Measurements from ENCODE around the gene ANKRD13A. TPM values are rescaled to one million over a fixed set of nuclear protein-coding genes. Genes with fewer than 3 reads are reported as not detected.

Gene ANKRD13A
- total and polyA plus RNA-seq, 2 of the 8 experiments (the other 6 are each of a cell fraction or from before 2014, with no cell fraction given), result 16.8 to 21.4 TPM

DNA sequence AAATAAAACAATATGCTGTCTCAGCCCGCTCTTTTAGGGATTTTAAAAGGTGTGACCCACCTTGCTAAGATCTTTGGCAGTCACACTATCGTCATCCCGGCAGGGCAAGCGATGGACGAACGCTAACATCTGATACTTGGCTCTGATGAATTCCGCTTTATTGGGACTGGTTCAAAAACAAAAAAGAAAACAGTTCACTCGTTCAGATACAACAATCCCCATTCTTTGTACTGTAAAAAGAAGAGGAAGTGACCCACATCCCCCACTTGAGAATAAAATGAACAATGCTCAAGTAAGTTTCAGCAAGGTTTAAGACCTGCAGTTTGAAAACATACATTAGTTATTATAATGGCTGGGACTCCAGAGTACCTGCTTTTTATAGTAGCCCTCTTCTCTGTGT, 10.3 kb upstream of the ANKRD13A start:
- no peak overlapping the region for H2AK5ac ChIP-seq (ENCODE audit: low read depth, low read length)
- H2BK5ac ChIP-seq (ENCODE audit: low read depth, low read length), result no peak overlapping the region
- H2BK15ac ChIP-seq (ENCODE audit: low read length), result no peak overlapping the region
- H3K23me2 ChIP-seq (ENCODE audit: low read depth, low read length), result no peaks in the 10 kb centered on the region
- no peak overlapping the region for H3K14ac ChIP-seq (ENCODE audit: insufficient read length)
- H3K23ac ChIP-seq (ENCODE audit: insufficient read length), result no peak overlapping the region
- no peak overlapping the region for H3K18ac ChIP-seq (ENCODE audit: extremely low read depth, low read length)
- H2BK120ac ChIP-seq (replicated peaks; ENCODE audit: low read depth, low read length), result no peak overlapping the region
- no peak overlapping the region for H2AFZ ChIP-seq (ENCODE audit: low read length)
- H4K5ac ChIP-seq (ENCODE audit: insufficient read length, low read depth, low read length), result no peak overlapping the region
- TF ChIP-seq SP1 (IDR thresholded peaks at IDR 0.05; ENCODE audit: low read depth, low read length), result no peak
- no peak for TF ChIP-seq KDM1A (IDR thresholded peaks at IDR 0.05; ENCODE audit: borderline replicate concordance, low read length)
- TF ChIP-seq TBP (IDR thresholded peaks at IDR 0.05; ENCODE audit: low read depth, low read length), result no peak
- no peak for TF ChIP-seq BCL11A (IDR thresholded peaks at IDR 0.05; ENCODE audit: low read depth in 2 of 2, low read length in 2 of 2)
- FAIRE-seq (no peak), DNase-seq (ENCODE audit: low read depth in 1 of 2, low spot score in 2 of 2) (no peak)
- H4K20me1 ChIP-seq (replicated peaks in 1 of 2; ENCODE audit: control insufficient read depth in 1 of 2, insufficient read depth in 2 of 2, low read length in 2 of 2), result peaks cover 0 to 1% of the 10 kb centered on the region in 2 experiments
- no peaks in the 10 kb centered on the region; the same call in 1 of the 2 replicates for H3K79me1 ChIP-seq (ENCODE audit: low read depth, low read length)
- ChIA-PET POLR2A (ENCODE audit: partially characterized antibody) (no interaction called here), CTCF (ENCODE audit: partially characterized antibody) (no interaction called here)
- WGBS, 2 experiments (ENCODE audit: extremely low coverage in 1 of 2, insufficient coverage in 1 of 2, insufficient read length in 1 of 2, insufficient replicate concordance in 2 of 2, low coverage in 1 of 2, low lambda C conversion rate in 2 of 2, missing lambda C conversion rate in 1 of 2), result 89% methylated on average over 8 of the region's 8 CpGs; no CpG with 5 or more reads in 1 of the 2 experiments
- H3K9ac ChIP-seq (replicated peaks in 1 of 4; ENCODE audit: extremely low read depth in 1 of 4, low read depth in 3 of 4, low read length in 3 of 4), result no peak overlapping the region
- H3K36me3 ChIP-seq (ENCODE audit: control insufficient read depth in 2 of 4, insufficient read depth in 4 of 4, low read length in 3 of 4), result peaks cover 2 to 12% (median 5%) of the 10 kb centered on the region in 4 experiments; a peak in 3 of 8 replicates
- no peaks in the 10 kb centered on the region for H3K9me3 ChIP-seq (ENCODE audit: insufficient read depth in 2 of 2, low read depth in 1 of 2, low read length in 1 of 2)
- H4K91ac ChIP-seq (replicated peaks; ENCODE audit: insufficient read length, low read length), result no peak overlapping the region
- no peak overlapping the region for H4K8ac ChIP-seq (ENCODE audit: extremely low read depth, insufficient read depth, low read length)
- no peaks in the 10 kb centered on the region for H3K4me1 ChIP-seq (replicated peaks in 1 of 4; ENCODE audit: control insufficient read depth in 3 of 4, insufficient read depth in 4 of 4, low read length in 3 of 4)
- H3K4ac ChIP-seq (replicated peaks; ENCODE audit: insufficient read length, low read depth, low read length), result no peak overlapping the region
- H2BK20ac ChIP-seq (ENCODE audit: low read length), result no peak overlapping the region
- H3K27ac ChIP-seq (ENCODE audit: low read depth, low read length), result no peak overlapping the region
- no peaks in the 10 kb centered on the region for H3K27me3 ChIP-seq (replicated peaks in 1 of 4; ENCODE audit: control insufficient read depth in 3 of 4, extremely low read depth in 1 of 4, insufficient read depth in 3 of 4, low read length in 3 of 4)
- H3K4me3 ChIP-seq (ENCODE audit: extremely low read depth in 1 of 4, insufficient read depth in 2 of 4, low read depth in 3 of 4, low read length in 4 of 4), result no peak overlapping the region
- H3K4me2 ChIP-seq (ENCODE audit: insufficient read depth in 1 of 2, low read depth in 2 of 2, low read length in 2 of 2), result no peak overlapping the region
- H3K56ac ChIP-seq (replicated peaks; ENCODE audit: insufficient read length, low read depth, low read length), result no peak overlapping the region
- no peak overlapping the region for H2BK12ac ChIP-seq (ENCODE audit: low read depth, low read length)
- peaks cover 0 to 3% of the 10 kb centered on the region in 2 experiments; a peak in 1 of 4 replicates for H3K79me2 ChIP-seq (ENCODE audit: control insufficient read depth in 1 of 2, insufficient read depth in 2 of 2, low read length in 2 of 2)

Data from H1 (cell line).